AG04449 (cell line): Measurements from ENCODE around the gene SH3PXD2A.

Source experiments
- CTCF ChIA-PET: fragments of 350-600 bp; formaldehyde crosslinking; extraction: SDS; loops from one replicate; lab custom pipeline; 2021; ENCODE audit warnings: antibody characterized with exemption; lab: Yijun Ruan, JAX
- POLR2A ChIA-PET: fragments of 400-600, 350-600 bp; formaldehyde crosslinking; extraction: SDS; loops from one replicate; lab custom pipeline; 2020; ENCODE audit warnings: antibody characterized with exemption, inconsistent platforms; lab: Yijun Ruan, JAX
- DNase-seq: peaks from one replicate; pipeline ENCODE4 v3.0.0-alpha.2; 2010; ENCODE audit warnings: low read depth, low spot score
- H3K4me3 ChIP-seq: 2 replicates; pipeline ENCODE4 v1.5.1; 2011; ENCODE audit warnings: low read depth, mild to moderate bottlenecking, control low read depth, low read length
- TF ChIP-seq, protein P1 (sequence below): IDR thresholded peaks from one replicate; pipeline ENCODE4 v1.5.1; 2011; ENCODE audit warnings: mild to moderate bottlenecking, moderate library complexity, low read length, control low read depth, inconsistent platforms; ENCODE audit not compliant: insufficient read depth; ENCODE audit errors: missing control alignments

Gene SH3PXD2A

GRCh38 chr10:103724074-103724473, 131.3 kb downstream of the SH3PXD2A start:
- POLR2A ChIA-PET: no interaction called here
- TF ChIP-seq, protein P1, sequence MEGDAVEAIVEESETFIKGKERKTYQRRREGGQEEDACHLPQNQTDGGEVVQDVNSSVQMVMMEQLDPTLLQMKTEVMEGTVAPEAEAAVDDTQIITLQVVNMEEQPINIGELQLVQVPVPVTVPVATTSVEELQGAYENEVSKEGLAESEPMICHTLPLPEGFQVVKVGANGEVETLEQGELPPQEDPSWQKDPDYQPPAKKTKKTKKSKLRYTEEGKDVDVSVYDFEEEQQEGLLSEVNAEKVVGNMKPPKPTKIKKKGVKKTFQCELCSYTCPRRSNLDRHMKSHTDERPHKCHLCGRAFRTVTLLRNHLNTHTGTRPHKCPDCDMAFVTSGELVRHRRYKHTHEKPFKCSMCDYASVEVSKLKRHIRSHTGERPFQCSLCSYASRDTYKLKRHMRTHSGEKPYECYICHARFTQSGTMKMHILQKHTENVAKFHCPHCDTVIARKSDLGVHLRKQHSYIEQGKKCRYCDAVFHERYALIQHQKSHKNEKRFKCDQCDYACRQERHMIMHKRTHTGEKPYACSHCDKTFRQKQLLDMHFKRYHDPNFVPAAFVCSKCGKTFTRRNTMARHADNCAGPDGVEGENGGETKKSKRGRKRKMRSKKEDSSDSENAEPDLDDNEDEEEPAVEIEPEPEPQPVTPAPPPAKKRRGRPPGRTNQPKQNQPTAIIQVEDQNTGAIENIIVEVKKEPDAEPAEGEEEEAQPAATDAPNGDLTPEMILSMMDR: no peak
- CTCF ChIA-PET: interaction anchor here (7.2 kb wide), 1 partner anchor 11 kb away, joined by 38 read pairs; no protein-coding TSS in a partner anchor
- no peak overlapping the region for H3K4me3 ChIP-seq
- no peak for DNase-seq

- POLR2A ChIA-PET: no interaction called here
- DNase-seq: no peak
- TF ChIP-seq, protein P1: no peak
- CTCF ChIA-PET: interaction anchor here (7.2 kb wide), 1 partner anchor 11 kb away, joined by 38 read pairs; no protein-coding TSS in a partner anchor
- H3K4me3 ChIP-seq: no peak overlapping the region
Observed at GRCh38 chr10:103723557-103723956, 131.8 kb downstream of the SH3PXD2A start.

DNA sequence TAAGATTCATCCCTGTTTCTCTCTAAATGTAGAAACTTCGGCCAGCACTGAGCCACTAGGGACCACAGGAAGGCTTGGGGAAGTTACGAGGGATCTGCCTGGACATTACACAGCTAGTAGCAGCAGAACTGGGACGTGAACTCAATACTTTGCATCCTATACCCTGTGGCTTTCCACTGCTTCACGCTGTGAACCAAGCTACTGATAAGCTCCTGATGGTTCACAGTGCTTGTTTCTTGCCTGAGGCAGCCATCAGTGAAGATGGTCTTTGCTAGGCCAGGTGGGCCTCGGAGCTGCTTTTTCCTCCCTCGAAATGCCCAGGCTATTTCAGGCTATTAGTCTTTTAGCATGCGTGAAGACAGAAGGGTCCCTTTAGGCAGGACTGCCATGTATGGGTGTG, 132.7 kb downstream of the SH3PXD2A start:
- ChIA-PET CTCF (interaction anchor here (1.2 to 21.6 kb wide), 4 partner anchors 10 to 162 kb away, joined by 5 to 552 read pairs (median 22); no protein-coding TSS in a partner anchor), POLR2A (no interaction called here)
- no peak for DNase-seq
- H3K4me3 ChIP-seq: no peak overlapping the region
- TF ChIP-seq, protein P1: no peak

DNA sequence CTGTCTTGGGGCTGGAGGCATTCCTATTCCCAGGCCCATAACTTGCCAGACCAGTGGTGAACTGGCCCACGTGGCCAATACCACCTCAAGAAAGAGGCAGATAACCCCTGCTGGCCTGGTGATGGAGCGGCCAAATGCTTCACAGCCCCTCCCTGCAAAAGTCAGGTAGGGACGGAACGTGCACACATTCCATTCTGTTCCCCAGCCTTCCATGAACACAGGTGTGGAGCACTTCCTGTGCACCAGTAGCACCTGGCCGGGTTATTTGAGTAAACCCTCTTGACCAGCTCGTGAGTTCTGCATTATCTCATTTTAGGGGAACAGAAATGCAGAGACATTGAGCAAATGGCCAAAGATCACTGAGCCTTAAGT, 134.4 kb downstream of the SH3PXD2A start:
- TF ChIP-seq, protein P1: no peak
- POLR2A ChIA-PET: no interaction called here
- no peak for DNase-seq
- no peak overlapping the region for H3K4me3 ChIP-seq
- CTCF ChIA-PET: interaction anchor here (1.2 to 21.6 kb wide), 4 partner anchors 8 to 163 kb away, joined by 3 to 552 read pairs (median 20); no protein-coding TSS in a partner anchor

DNA sequence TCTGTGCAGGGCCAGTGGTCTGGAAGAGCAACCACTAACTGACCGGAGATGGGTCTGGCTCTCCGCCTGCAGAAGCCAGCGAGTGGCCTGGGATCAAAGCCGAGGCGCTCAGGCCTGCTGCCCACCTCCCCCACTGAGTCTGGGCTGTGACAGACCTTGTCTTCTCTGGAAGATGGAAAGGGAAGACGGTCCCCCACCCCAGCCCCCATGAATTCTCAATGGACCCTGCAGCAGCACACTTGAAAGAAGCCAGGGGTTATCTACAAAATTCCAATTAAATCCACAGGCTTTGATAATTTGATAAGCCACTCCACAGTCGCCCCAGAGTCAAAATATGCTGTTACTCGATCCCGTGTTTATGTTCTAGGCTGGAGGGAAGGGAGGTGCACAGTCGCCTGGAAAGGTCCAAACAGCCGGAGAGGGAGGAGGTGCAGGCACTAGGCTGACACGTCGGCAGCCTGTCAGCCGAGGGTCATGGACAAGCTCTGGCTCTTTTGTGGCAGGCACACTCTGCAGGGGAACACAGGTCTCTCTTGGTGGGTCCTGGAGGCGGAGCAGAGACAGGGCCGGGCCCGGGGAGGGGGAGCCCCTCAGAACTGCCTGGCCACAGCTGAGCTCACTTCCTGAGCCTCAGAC, 134.9 kb downstream of the SH3PXD2A start:
- CTCF ChIA-PET: interaction anchor here (1.2 to 21.6 kb wide), 3 partner anchors 8 to 164 kb away, joined by 3 to 552 read pairs (median 38); no protein-coding TSS in a partner anchor
- TF ChIP-seq, protein P1: no peak
- no peak overlapping the region for H3K4me3 ChIP-seq
- POLR2A ChIA-PET: no interaction called here
- no peak for DNase-seq

DNA sequence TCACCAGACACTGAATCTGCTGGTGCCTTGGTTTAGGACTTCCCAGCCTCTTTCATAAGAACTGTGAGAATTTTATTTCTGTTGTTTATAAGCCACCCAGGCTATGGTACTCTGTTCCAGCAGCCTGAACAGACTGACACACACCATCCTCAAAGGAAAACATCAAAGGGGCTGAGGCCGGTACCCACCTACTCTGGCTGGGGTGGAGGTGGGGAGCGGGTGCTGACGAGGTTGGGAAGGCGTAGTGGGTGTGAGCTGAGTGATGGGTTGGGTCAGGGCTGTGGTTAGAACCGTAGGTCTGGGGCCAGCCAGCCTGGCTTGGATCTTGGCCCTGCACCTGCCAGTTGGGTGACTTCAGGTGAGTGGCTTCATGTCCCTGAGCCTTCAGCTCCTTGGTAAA, 136.3 kb downstream of the SH3PXD2A start:
- ChIA-PET CTCF (interaction anchor here (0.6 to 21.6 kb wide), 5 partner anchors 18 to 165 kb away, joined by 3 to 552 read pairs (median 7); partner anchors contain the start of gene SH3PXD2A), POLR2A (no interaction called here)
- no peak overlapping the region for H3K4me3 ChIP-seq
- TF ChIP-seq, protein P1: no peak
- DNase-seq: no peak
